Skeletal muscle tissue (tissue), 4 donors: Measurements from ENCODE around the gene SHC2. TPM values are rescaled to one million over a fixed set of nuclear protein-coding genes. Genes with fewer than 3 reads are reported as not detected.

ENCODE experiments used
- H3K27ac ChIP-seq: one replicate; pipeline ENCODE4 v1.7.0; 2013; ENCODE audit warnings: mild to moderate bottlenecking, low read depth, low read length, inconsistent platforms
- H3K27me3 ChIP-seq, 3 donors: one replicate each; pipeline ENCODE4 v1.7.0; 2013; ENCODE audit warnings: low read length in 3 of 3; ENCODE audit not compliant: control insufficient read depth in 3 of 3, insufficient read depth in 3 of 3
- H3K36me3 ChIP-seq, 3 donors: one replicate each; pipeline ENCODE4 v1.7.0; 2013; ENCODE audit warnings: low read length in 3 of 3; ENCODE audit not compliant: control insufficient read depth in 3 of 3, insufficient read depth in 3 of 3
- H3K4me1 ChIP-seq, 3 donors: one replicate each; pipeline ENCODE4 v1.7.0; 2013; ENCODE audit warnings: low read length in 3 of 3, mild to moderate bottlenecking in 3 of 3; ENCODE audit not compliant: control insufficient read depth in 3 of 3, insufficient read depth in 3 of 3
- H3K4me3 ChIP-seq, 3 donors: one replicate each; pipeline ENCODE4 v1.7.0; 2013; ENCODE audit warnings: low read length in 3 of 3
- H3K9ac ChIP-seq, 3 donors: one replicate each; pipeline ENCODE4 v1.7.0; 2013; ENCODE audit warnings: low read length in 3 of 3, mild to moderate bottlenecking in 3 of 3, moderate library complexity in 2 of 3, low read depth in 1 of 3
- H3K9me3 ChIP-seq, 3 donors: one replicate each; pipeline ENCODE4 v1.7.0; 2013; ENCODE audit warnings: low read length in 3 of 3; ENCODE audit not compliant: control insufficient read depth in 3 of 3
- total RNA-seq: library from RNA; depleted of rRNA; stranded (reverse); fragments of >200 nt; gene quantifications from one replicate; pipeline ENCODE4 v1.2.3, GENCODE V29; 2014
- donor health status: Osteomylitis.

Gene SHC2
- total RNA-seq, 1 donor from 2014 or later, result 7.8 TPM

DNA sequence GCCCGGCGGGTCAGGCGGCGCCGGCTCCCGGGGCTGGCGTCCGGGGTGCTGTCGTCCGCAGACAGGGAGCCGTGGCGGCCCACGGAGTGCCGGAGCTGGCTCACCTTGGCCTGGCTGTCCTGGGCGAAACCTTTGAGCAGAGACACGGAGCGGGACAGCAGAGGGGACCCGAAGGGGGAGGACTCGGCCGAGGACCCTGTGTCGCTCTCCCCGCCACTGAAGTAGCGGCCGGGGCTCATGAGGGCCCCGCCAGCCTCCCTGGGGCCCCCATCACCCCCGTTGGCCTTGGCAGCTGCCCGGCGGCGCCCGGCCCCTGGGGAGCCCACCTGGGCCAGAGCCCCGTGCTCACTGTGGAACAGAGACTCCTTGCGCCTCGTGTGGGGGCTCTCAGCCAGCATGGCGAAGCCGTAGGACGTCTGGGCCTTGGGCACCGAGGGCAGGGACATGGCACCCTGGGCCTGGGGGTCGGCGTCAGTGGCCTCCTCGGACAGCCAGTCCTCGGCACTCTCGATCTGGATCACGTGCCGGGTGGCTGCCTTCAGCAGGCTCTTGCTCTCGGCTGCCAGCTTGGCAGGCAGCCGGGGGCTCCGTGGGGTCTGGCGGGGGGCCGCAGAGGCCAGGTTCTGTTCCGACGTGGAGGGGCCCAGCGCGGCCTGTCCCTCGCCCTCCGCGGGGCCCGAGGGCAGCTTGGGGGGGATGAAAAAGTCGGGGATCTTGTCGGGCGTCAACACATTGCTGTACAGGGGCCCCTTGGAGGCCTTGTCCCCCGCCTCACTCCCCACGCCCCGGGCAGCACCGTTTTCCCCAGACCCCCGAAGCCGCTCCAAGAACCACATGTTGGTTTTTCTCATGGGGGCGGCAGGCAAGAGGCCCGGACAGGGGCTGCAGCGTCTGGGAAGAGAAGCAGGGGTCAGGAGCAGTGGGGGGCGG, 53.1 kb downstream of the SHC2 start:
- Histone ChIP-seq H3K27me3 (peaks cover 43 to 66% (median 65%) of the 10 kb centered on the region in 3 donors), H3K4me1 (peaks cover 0 to 8% (median 6%) of the 10 kb centered on the region in 3 donors), H3K9me3 (no peaks in the 10 kb centered on the region), H3K36me3 (no peaks in the 10 kb centered on the region), H3K27ac (no peak overlapping the region), H3K4me3 (no peak overlapping the region), H3K9ac (no peak overlapping the region)

DNA sequence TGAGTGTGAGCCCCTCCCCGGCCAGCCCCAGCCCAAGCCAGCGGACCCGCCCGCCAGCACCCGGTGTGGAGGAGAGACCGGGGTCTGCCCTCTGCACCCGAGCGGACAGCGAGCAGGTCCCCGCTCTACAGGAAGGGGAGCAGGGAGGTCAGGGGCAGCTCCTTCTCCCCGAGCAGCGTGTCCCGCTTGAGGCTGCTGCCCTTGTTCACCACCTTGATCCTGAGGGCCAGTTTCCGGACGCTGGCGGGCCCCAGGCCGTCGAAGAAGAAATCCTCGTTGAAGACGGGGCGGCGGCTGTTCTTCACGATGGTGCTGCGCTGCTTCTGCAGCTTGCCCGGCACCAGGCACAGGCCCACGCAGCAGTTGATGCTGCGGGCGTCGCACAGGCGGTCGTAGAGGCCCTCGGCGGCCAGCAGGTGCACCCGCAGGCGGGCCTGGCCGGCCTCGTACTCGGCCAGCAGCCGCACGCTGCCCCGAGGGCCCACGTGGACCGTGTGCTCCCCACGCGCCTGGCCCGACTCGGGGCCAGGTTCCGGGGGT, 53.8 kb downstream of the SHC2 start:
- H3K9me3 ChIP-seq, result no peaks in the 10 kb centered on the region
- H3K9ac ChIP-seq, result no peak overlapping the region
- no peak overlapping the region for H3K4me3 ChIP-seq
- peaks cover 42 to 66% (median 65%) of the 10 kb centered on the region in 3 donors for H3K27me3 ChIP-seq
- H3K27ac ChIP-seq, result no peak overlapping the region
- H3K4me1 ChIP-seq, result peaks cover 0 to 8% (median 6%) of the 10 kb centered on the region in 3 donors
- no peaks in the 10 kb centered on the region for H3K36me3 ChIP-seq

DNA sequence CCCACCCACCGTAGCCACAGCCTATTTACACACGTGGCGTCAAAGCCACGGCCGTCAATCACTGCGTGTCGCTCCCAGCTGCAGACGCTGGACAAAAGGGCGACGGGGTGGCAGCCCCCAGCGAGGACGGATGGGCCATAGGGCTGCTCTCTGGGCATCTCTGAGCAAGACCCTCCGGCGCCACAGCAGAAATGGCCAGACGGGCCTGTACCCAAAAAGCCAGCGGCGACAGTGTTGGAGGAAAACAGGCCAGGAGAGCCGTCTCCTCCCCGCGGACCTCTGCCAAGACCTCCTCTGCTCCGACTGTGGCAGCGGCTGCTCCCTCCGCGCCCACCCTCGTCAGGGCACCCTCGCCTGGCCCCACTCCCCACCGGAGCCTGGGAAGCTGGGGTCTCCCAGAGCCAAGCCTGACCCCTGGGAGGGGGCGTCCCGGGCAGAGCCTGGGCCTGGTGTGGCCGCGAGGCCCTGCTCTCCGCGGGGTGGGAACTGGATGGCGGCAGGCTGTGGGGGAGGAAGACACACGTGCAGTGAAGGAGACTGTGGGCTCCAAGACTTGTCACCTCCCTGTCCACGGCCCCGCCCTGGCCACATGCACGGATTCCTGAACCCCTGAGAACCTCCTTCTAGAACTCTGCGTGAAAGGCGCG, 54.6 kb downstream of the SHC2 start:
- Histone ChIP-seq H3K4me1 (peaks cover 0 to 8% (median 6%) of the 10 kb centered on the region in 3 donors), H3K36me3 (no peaks in the 10 kb centered on the region), H3K4me3 (no peak overlapping the region), H3K9me3 (no peaks in the 10 kb centered on the region), H3K27ac (no peak overlapping the region), H3K27me3 (peaks cover 38 to 62% (median 61%) of the 10 kb centered on the region in 3 donors), H3K9ac (no peak overlapping the region)

DNA sequence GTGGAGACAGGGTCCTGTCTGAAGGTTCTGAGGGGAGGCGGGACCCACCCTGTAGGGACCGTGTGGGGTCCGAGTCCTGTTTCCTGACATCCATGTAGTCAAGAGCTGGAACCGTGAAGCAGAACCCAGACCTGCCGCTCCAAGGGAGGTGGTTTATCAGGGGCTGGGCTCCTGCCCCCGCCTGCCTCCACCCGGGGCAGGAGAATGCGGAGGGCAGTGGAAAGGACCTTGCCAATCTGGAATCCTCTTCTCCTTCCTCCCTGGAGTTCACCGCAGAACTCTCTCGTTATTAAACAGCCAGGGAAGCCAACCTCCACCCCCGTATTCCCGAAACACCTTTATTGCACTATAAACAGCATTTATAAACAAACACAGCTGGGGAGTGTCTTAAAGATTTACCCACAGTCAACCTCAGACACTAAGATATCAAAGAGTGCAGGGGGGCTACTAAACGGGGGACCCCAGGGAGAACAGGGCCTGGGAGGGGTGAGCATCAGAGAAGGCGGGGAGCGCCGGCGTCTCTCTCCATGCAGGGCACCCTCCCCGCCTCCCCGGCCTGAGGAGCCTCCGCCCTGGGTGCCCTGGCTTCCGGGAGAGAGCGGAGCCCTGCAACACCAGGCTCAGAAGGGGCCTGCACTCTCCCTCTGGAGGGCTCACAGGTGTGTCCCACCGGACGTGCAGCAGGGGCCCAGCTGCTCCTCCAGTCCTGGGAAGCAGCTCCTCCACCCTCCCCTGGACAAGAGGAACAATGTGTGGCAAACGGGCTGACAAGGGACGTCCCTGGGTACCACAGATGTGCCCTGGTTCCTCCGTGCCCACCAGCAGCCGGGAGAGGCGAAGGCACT, 55.5 kb downstream of the SHC2 start:
- H3K4me3 ChIP-seq, result no peak overlapping the region
- H3K27me3 ChIP-seq, result peaks cover 40 to 64% (median 62%) of the 10 kb centered on the region in 3 donors
- peaks cover 0 to 8% (median 6%) of the 10 kb centered on the region in 3 donors for H3K4me1 ChIP-seq
- H3K9me3 ChIP-seq, result no peaks in the 10 kb centered on the region
- no peak overlapping the region for H3K9ac ChIP-seq
- no peak overlapping the region for H3K27ac ChIP-seq
- H3K36me3 ChIP-seq, result no peaks in the 10 kb centered on the region

DNA sequence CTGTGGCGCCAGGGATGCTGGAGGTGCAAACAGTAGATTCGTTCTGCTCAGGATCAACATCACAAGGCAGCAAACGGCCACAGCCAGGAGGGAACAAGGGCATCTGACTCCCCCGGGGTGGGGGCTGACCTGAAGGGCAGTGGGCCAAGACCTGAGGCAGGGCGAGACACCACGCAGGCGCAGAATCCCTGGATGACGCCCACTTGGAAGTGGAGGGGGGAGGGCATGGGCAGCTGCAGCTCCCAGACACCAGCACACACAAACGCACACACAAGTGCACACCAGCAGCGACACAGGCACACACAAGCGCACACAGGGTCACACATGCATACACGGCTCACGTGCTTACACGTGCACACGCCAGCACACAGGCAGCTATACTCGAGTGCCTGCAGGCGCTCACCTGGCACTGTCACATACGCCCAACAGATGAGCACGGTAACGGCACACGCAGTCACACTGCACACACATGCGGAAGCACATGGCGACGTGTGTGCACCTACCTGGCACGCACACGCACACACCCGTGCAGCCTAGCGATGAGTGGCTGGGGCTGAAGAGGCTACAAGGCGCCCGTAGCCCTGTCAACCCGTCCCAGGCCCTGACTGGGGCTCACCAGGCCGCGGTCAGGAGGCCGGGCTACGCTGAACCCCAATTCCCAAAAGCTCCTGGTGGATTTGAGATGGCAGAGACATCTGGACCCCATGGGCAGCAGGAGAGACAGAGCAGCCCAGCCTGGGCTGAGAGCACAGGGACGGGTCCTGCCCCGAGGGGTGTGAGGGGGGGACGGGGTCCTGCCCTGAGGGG, 57.4 kb downstream of the SHC2 start:
- Histone ChIP-seq H3K9me3 (no peaks in the 10 kb centered on the region), H3K36me3 (no peaks in the 10 kb centered on the region), H3K4me3 (no peak overlapping the region), H3K9ac (no peak overlapping the region), H3K4me1 (no peaks in the 10 kb centered on the region), H3K27ac (no peak overlapping the region), H3K27me3 (peaks cover 29 to 56% (median 55%) of the 10 kb centered on the region in 3 donors)

DNA sequence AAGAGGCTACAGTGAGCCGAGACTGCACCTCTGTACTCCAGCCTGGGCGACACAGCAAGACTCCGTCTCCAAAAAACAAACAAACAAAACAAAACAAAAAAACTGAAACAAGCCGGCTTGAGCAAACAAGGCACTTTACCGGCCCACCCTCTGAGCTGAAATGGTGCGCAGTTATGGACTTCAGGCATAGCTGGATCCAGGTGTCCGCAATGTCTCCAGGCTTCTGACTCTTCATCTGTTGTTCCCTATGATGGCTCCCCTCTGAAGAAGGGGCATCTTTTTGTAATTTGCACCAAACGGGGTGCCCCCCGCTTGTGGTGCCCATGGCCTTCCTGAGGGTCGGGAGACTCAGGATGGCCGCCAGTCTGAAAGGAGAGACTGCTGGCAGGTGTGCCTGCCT, 58.0 kb downstream of the SHC2 start:
- Histone ChIP-seq H3K9me3 (no peaks in the 10 kb centered on the region), H3K36me3 (no peaks in the 10 kb centered on the region), H3K4me1 (no peaks in the 10 kb centered on the region), H3K27me3 (peaks cover 29 to 55% (median 51%) of the 10 kb centered on the region in 3 donors), H3K9ac (no peak overlapping the region), H3K27ac (no peak overlapping the region), H3K4me3 (no peak overlapping the region)

DNA sequence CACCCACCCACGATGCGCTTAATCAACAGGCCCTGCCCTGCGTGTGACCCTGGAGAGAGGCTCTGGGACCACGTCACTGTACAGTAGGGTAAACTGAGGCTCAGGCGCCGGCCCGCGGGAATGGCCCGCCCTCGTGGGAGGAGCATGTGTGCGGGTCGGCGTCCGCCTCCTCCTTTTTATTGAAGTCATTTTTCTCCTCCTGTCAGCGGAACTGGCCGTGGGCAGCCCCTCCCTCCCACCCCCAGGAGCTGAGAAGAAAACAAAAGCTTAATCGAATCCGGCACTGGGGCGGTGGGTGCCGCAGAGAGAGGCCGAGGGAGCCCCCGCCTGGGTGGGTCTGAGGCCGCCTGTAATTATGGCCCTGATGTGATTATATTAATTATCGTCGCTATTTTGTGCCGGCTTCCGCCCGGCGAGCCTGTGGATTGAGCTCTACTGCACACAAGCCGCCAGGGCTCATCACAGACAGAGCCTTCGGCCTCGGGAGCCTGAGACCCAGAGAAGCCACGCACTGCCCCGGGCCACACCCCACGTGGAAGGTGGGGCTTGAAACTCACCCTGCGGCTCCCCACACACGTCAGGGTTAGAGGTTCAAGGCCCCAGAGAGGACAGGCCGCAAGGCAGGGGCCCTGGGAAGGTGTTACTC, 58.8 kb downstream of the SHC2 start:
- Histone ChIP-seq H3K4me3 (no peak overlapping the region), H3K9ac (no peak overlapping the region), H3K4me1 (no peaks in the 10 kb centered on the region), H3K9me3 (no peaks in the 10 kb centered on the region), H3K36me3 (no peaks in the 10 kb centered on the region), H3K27me3 (peaks cover 29 to 56% (median 47%) of the 10 kb centered on the region in 3 donors), H3K27ac (no peak overlapping the region)

DNA sequence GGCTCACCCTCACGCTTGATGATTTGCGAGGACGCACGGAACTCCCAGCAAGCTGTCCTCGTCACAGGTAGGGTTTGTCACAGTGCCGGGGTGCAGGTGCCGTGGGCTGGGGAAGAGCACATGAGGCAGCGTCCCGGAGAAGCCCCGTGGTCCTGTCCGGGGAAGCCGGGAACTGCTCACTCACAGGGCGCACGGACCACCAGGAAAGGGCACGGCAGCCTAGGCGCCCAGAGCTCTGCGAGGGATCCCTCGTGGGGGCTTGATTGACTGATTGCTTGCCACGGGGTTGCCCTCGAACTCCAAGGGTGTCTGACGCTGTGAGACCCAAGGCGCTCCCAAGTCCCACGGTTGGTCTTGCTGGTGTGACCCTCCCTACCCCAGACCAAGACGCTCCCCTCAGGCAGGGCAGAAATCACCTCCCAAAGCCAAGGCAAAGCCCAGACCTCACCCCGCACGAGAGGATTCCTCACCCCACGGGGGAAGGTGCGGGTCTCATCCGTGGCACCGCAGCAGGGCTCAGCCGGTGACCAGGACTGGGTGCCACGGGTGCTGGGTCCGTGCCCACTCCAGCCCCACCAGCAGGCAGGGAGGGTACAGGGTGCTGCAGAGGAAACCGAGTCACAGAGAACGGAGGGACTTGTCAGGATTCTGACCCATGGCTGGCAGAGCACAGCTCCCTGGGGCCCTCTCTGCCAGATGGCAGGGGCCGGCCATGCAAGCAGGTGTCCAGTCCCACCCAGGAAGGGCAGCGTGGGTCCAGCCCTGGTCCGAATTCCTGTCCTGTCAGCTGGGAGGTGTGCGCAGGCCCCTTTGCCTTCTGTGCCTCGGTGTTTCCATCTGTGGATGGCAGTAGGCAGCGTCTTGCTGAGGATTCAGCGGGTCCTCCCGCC, 59.6 kb downstream of the SHC2 start:
- Histone ChIP-seq H3K27me3 (peaks cover 29 to 53% (median 42%) of the 10 kb centered on the region in 3 donors), H3K9ac (no peak overlapping the region), H3K9me3 (no peaks in the 10 kb centered on the region), H3K27ac (no peak overlapping the region), H3K4me1 (no peaks in the 10 kb centered on the region), H3K4me3 (no peak overlapping the region), H3K36me3 (no peaks in the 10 kb centered on the region)
